22Rv1 (cell line): ENCODE data around the gene CHTF18.

ENCODE experiments used
- ZFX ChIP-seq: fragments of 450-650 bp; IDR thresholded peaks from 2 replicates; pipeline ENCODE4 v1.6.1; 2017; ENCODE audit warnings: antibody characterized with exemption, borderline replicate concordance
- TF ChIP-seq, protein P1 (sequence below): fragments of 450-650 bp; IDR thresholded peaks from 2 replicates; pipeline ENCODE4 v1.5.1; 2017; ENCODE audit warnings: mild to moderate bottlenecking

DNA sequence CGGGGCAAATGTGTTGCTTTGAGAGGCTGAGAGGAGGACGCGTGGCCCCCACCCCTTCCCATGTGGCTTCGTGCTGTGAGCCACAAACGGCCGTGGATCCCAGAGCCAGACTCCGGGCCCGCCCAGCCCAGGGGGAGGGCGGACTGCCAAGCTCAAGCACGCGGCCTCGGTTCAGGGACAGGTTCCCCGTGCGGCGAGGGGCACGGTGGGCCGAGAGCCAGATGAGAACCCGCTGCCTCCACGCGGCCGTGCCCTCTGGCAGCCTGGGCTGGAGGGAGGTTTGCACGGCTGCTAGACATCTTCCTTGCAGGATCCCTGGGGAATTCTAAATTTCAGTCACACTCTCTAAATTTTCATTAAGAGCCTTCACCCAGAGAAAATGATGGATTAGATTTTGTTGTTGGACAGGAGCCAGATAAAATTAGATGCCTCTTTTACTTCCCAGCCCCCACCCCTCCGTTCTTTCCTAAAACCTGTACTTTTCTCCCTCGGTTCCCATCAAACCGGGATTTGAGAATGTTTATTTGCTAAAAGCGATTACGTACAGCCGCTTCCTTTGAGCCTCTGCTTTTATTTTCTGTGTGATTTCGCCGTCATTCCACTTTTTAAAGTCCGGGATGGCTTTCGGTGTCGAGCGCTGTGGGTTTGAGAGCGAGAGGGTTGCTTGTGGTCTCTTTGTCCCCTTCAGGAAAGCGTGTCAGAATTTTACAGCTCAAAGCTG is 37.1 kb downstream of the CHTF18 start:
- TF ChIP-seq, protein P1, sequence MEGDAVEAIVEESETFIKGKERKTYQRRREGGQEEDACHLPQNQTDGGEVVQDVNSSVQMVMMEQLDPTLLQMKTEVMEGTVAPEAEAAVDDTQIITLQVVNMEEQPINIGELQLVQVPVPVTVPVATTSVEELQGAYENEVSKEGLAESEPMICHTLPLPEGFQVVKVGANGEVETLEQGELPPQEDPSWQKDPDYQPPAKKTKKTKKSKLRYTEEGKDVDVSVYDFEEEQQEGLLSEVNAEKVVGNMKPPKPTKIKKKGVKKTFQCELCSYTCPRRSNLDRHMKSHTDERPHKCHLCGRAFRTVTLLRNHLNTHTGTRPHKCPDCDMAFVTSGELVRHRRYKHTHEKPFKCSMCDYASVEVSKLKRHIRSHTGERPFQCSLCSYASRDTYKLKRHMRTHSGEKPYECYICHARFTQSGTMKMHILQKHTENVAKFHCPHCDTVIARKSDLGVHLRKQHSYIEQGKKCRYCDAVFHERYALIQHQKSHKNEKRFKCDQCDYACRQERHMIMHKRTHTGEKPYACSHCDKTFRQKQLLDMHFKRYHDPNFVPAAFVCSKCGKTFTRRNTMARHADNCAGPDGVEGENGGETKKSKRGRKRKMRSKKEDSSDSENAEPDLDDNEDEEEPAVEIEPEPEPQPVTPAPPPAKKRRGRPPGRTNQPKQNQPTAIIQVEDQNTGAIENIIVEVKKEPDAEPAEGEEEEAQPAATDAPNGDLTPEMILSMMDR: no peak
- no peak for TF ChIP-seq ZFX
